Breast epithelium (tissue), 3 donors: Measurements from ENCODE around the gene OR10Z1.

Experiments
- CTCF ChIP-seq, 3 donors: fragments of 450-650 bp; IDR thresholded peaks; one replicate each; pipeline ENCODE4 v1.5.1; 2016 to 2017; ENCODE audit warnings: antibody characterized with exemption in 3 of 3, mild to moderate bottlenecking in 3 of 3, moderate library complexity in 3 of 3
- POLR2A ChIP-seq: fragments of 450-650 bp; IDR thresholded peaks from one replicate; pipeline ENCODE4 v1.6.1; 2016; ENCODE audit warnings: antibody characterized with exemption, mild to moderate bottlenecking, moderate library complexity
- POLR2AphosphoS5 ChIP-seq, 3 donors: sonication (generic); formaldehyde crosslinking; IDR thresholded peaks; one replicate each; pipeline ENCODE4 v1.6.1; 2017; ENCODE audit warnings: antibody characterized with exemption in 3 of 3

GRCh38 chr1:158646465-158646864 lies 41.4 kb downstream of the OR10Z1 start:
- TF ChIP-seq POLR2A (no peak), POLR2AphosphoS5 (IDR thresholded peaks at IDR 0.05) (no peak), CTCF (IDR thresholded peaks at IDR 0.05) (no peak)
